Islet of Langerhans (tissue), 1 donor: ENCODE measurements around the gene MRPL46.
"Not testable (repeated sequence)": the region's sequence is repeated elsewhere in the genome, so short reads cannot be mapped to it uniquely, and the experiment has no call there.

Experiments
- FAIRE-seq: peaks from one replicate; lab custom pipeline; 2011; peaks lifted over from hg19 to GRCh38; lab: Jason Lieb, UNC

The MRPL46 gene

DNA sequence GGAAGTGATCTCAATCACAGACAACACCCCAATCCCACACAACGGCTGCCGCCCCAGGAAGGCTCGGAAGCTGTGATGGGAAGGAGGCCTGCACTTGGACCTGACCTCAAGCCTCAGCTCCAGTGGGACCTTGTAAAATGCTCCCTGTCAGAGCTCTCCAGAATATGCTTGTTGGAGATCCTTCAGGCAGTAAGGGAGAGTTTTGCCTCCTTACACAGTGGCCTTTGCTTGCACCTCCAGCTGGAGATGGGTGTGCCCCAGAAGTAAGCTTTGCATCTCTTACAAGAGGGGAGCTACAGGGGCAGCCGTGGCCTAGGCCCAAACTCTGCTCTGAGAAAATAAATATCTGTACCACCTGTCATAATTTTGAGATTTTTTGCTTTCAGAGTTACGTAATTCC lies 10.7 kb upstream of the MRPL46 start:
- FAIRE-seq = no peak

DNA sequence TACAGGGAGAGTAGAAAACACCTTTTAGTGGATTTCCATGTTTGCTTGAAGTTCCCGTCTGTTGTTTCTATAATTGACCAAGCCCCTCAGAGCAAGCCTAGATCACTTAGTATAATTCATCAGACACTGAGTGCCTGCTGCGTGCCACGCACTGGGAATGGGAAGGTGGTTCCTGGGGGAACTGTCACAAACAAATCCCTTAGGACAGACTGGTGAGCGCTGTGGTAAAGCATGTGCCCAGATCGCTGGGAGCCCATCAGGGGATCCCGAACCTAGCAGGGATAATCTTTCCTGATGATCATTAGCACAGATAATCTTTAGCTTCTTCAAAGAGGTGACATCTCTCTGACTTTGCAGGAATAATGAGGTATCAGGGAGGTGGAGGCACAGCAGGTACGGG lies 9.9 kb upstream of the MRPL46 start:
- FAIRE-seq = no peak

DNA sequence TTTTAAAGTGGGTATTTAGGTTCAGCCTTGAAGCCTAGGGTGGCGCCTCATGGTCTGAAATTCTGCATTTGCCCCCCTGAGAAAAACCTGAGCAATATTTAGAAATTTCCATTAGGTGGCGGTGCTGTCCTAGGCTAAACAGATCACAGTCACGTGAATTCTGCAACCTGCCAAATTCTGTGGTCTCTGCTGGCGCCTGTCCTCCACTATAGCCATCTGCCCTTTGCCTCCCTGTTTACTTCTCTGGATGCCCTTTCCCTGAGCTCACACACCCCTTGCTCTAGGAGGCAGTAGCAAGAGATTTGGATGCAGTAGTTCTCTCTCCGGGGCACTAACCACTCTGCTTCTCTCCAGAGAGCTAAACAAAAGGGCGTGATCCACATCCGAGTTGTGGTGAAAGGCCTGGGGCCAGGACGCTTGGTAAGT lies 9.5 kb upstream of the MRPL46 start:
- FAIRE-seq = peak; percentile 76

DNA sequence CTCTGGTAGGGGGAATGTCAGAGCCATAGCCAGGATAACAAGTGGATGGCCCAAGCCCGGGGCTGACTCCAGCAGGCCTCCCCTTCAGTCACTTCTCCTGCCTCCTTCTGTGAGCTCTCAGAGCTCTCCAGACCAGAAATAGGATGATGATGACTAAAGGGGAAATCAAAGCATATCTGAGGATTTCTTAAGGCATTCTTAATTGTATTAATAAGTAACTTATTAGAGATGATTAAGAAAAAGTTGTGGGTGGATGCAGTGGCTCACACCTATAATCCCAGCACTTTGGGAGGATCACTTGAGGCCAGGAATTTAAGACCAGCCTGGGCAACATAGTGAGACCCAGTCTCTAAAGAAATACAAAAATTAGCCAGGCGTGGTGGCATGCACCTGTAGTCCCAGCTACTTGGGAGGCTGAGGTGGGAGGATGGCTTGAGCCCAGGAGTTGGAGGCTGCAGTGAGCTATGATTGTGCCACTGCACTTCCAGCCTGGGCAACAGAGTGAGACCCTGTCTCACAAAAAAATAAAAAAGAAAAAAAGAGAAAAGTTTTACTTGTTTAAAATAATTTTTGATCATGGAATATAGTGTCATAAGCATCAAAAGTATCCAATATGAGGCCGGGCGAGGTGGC lies 6.6 kb upstream of the MRPL46 start:
- not testable (repeated sequence) for FAIRE-seq

DNA sequence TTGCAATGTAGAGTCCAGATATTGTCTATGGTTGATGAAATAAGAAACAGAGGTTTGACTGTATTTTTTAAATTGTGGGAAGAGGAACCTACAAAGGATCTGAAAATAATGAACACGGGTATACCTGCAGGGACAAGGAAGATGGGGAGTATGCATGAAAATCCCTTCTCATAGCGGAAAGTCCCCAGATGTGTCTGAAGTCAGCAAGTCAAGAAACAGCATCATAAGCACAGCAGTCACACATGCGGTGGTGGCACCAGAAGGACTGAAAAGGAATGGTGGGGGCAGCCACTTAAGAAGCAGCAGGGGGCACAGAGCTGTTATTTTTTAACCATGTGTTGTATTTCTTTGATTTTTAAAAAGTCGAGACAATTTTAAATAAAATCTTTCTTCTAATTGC lies 5.0 kb upstream of the MRPL46 start:
- FAIRE-seq = no peak

DNA sequence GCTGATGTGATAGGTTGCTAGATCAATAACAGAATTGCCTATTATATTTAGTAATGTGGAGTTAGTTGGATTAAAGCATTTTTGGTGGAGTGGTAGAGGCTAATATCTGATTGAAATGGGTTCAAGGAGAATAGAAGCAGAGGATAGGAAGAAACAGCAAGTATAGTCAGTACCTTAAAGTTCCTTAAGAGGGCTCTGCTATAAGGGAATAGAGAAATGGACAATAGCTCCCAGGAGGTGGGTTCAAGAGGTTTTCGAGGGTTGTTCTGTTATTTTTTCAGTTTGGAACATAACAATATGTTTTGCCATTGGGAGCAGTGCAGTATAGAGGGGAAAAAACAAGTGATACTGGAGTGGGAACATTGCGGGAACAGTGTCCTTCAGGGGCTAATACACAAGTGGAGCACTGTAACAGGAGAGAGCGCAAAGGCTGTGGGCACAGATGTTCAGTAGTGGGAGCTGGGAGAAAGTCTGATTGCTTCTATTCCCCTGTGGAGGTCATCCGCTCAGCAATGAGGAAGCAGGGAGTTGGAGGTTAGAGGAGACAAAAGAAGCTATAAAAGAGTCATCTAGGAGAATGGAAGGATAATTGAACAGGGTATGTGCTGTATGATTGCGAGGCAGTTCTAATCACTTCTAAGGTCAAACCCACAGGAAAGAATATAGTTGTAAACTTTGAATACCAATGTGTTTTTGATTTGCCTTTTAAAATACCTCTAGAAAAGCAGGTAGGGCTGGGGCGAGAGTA lies 3.6 kb upstream of the MRPL46 start:
- FAIRE-seq = no peak

DNA sequence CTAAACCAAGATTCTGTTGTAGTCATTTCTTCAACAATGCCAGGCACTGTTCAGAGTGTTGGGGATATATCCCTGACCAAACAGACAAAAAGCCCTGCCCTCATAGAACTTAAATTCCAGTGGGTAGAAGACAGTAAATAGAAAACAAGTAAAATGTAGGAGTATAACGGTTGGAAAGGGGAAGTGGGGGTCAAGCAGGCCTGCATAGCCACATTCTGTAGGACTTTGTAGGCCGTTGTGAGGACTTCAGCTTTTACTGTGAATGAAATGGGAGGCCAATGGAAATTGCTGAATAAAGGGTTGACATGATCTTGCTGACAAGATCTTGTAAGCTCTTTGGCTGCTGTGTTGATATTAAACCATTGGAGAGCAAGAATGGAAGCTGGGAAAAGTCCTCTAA lies 2.1 kb upstream of the MRPL46 start:
- no peak for FAIRE-seq

DNA sequence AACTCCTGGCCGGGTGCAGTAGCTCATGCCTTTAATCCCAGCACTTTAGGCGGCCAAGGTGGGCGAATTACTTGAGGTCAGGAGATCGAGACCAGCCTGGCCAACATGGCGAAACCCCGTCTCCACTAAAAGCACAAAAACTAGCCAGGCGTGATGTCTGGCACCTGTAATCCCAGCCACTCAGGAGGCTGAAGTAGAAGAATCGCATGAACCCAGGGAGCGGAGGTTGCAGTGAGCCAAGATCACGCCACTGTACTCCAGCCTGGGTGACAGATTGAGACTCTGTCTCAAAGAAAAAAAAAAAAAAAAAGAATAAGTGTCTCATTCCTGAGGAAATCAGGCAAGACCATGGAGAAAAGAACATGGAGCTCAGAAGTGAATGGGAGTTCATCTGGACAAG lies 1.5 kb upstream of the MRPL46 start:
- FAIRE-seq = not testable (repeated sequence)

DNA sequence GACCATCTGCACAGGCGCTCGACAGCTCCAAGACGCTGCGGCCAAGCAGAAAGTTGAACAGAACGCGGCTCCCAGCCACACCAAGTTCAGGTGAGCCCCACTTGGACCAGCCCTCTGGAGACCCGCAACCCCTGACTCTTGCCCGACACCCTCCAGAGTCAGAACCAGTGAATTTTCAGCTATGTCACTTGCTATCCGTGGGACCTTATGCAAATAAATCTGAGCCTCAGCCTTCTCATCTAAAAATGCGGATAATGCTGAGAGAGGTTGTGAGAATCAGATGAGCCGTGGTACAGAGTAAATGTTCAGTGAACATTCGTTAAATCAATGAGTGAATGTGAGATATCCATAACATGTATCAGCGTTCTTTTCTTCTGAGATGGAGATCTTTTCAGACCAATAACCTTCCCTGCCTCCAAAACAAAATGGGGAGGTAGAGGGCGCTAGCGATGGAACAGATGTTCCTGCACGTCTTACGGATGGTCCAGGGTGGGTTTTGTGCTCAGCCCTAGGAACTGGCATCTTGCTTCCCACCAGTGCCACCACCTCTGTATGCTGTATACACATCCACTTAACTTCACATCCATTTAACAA lies 844 bp upstream of the MRPL46 start:
- no peak for FAIRE-seq

DNA sequence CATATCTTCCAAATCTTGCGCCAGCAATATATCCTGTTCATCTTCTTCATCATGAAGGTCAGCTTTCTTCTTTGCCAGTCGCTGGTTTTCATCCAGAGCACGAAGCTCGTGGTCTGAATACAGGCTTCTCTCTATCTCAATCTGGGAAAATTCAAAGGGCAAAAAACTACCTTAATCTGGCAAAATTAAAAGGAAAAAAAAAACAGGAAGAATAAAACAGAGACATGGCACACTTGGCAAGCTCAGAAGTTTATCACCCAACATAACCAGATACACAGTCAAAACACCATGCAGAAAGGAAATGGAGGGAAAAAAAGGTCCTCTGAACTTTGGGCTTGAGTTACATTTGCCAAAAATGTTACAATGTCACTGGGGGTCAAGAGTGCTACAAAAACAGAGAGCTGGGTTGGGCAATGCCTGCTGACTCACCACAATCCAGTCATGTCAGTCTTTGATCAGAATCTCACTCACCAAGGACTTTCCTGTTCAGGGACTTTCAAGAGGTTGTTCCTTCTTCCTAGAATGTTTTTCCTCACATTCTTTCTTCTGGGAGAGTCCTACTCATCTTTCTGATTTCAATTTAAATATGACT lies 1.5 kb downstream of the MRPL46 start:
- FAIRE-seq = no peak

DNA sequence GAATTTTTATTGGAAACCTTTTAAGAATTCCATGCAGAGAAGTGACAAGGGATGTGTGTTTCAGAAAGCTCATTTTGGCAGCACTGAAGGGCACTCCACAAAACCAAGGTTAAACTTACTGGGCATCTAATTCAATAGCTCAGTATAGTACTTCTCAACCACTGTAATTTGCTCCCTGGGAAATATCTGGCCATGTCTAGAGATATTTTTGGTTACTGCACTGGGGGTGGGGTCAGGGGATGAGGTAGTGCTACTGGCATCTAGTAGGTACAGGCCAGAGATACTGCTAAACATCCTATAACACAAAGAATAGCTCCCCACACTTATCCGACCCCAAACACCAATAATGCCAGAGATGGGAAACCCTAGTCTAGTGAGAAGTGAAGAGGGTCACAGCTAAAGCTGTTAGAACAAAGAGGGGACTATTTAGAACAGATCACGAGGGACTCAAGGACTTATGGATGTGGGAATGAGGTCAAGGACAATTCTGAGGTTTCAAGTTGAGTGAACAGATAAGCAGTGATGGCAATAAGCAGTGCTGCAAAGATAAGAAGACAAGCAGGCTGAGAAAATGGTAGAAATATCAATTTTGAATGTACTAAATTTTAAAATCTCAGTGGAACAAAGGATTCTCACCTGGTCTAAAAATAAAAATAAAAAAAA lies 3.2 kb downstream of the MRPL46 start:
- no peak for FAIRE-seq

DNA sequence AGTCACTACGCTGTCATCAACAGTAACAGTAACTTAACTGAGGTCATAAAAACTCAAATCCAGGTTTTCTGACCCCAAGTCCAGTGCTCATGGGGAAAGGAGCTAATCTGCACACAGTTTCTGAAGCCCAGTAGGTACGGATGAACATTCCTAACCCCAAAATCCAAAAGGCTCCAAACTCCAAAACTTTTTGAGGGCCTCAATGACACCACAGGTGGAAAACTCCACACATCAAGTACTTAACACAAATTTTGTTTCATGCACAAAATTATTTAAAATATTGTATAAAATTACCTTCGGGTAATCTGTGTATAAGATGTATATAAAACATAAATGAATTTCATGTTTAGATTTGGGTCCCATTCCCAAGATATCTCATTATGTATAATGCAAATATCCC lies 10.5 kb downstream of the MRPL46 start:
- FAIRE-seq = no peak

DNA sequence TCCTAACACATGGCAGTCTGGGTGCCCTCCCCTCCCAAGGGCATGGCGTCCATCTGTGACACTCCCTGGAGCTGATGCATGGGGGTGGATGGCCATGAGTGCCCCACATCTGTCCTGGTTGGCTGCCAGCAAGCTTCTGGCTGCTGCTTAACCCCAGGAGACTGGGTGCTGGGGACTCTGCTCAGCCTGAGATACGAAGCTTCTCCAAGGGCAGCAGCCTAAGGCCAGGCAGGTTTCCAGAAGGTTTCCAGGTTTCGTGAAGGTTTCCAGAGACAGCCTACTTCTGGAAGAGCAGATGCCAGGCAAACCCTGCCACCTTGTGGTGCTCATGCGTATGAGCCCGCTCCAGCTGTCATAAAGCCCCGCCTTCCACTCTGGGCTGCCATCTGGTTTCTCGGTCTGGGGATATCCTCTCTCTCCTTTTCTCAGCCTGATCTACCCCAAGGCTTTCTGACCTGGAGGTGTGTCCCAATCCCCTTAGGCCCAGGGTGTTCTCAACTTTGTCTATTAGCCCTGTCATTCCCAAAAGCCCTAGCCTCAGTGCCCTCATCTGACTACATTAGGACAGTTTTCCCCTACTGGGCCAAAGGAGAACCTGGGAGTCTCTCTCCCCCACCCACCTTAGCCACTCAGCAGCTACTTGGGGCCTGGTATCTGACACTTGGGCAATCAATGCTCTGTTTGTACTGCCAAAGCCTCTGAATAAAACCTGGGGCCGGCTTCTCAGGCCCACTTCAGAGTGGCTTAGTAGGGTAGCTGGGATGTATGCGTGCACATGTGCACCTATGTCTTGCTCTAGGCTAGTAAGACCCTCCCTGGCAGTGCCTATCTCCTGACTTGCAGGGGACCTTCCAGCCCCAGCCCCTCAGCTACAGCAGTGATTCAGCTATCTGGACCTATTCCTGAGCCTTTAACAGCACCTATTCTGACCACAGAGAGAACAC lies 12.0 kb downstream of the MRPL46 start:
- FAIRE-seq = peak; percentile 13

DNA sequence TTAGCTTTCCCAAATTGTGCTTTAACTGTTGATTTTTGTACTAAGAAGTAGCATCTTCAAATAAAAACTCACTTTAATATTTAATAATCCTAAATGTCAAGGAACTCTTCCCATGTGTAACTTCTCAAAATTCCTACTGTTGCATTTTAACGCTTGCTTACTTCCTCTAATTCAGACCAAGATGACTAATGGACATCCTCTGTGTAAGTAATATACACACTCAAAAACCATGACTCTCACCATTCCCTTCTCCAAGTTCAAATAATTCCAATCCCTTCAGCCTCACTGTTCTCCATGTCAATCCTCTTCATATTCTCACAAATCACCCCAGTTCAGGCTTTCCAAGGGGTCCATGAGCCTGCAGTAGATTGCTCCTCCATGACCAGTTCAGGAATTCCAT lies 13.0 kb downstream of the MRPL46 start:
- FAIRE-seq = no peak

DNA sequence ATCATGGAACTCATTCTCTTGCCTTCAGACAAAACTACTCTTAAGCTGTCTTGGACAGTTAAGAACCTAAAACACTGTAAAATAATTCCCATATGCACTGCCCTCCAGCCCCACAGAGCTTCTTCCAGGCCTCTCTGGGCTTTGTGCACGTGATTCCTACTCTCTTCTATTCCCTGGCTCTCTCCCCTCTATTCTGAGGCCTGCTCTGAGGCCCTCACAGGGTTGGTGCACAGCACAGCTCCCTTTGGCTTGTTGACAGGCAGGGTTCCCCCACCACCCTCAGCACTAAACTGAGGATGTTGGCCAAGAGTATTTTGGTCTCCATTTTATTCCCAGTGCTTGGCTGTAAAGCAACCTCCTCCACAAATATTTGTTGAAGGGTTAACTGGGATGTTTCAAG lies 13.5 kb downstream of the MRPL46 start:
- no peak for FAIRE-seq

DNA sequence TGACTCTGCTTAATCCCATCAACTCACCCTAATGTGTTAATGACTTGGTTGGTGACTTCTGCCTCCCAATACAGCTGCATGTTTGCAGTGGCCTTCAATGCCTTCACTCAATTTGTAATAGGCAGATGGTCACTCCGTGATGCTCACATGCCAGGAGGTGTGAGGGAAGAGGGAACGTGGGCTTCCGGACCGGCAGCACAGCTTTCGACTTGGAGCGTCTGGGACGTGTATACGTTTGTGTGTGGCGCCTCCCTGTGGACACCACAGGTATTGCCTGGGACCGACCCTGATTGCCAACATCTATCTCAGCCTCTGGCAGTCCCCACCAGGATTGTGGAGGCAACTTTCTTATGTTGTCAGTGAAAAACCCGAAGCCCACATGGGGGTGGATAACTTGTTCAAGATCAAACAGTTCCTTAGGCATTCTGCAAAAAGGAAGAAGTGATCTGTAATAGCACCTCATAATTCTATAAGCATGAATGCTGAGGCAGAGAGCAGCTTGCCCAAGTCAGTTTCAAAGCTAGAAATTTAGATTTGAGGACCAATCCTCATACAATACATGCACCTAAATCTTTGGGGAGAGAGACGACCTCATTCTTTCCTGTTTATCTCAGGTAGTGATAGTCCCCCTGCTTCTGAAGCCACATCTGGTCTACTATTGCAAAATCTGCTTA lies 16.9 kb downstream of the MRPL46 start:
- no peak for FAIRE-seq

DNA sequence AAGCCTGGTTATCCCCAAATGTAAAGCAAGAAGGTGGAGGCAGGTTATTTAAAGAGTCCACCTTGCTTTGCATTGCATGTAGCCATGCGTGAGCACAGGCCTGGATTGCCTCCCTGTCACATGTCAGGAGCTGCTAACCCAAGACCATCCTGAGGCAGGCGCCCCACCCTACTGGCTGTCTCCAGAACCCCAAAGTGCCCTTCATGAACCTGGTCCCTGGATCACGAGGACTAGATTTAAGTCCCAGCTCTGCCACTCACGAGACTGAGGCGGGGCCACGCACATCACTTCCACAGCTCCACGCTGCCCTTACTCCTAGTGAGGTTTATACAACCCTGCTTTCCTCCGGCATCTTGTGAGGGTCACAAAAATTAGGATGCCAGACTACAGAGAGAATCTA lies 17.6 kb downstream of the MRPL46 start:
- no peak for FAIRE-seq

DNA sequence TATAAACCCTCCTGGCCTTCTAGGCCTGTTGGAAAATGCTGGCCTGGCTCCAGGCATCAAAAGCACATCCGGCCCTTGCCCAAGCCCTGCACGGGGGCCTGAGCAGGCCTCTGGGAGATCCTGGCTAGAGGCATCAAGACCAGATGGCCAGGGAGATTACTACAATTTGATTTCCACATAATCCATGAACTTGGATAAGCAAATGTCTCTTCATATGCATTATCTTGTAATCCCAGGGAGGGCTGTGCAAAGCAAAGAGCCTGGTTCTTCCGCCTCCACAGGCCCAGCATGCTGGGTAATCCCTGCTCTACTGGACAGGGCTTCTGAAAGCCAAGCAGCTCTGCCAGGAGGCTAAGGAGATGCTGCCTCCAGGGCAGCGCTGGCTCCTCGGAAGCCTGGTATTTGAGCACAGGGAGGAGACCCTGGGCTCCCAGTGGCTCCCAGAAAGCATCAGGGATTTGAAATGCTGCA lies 18.2 kb downstream of the MRPL46 start:
- FAIRE-seq = no peak

DNA sequence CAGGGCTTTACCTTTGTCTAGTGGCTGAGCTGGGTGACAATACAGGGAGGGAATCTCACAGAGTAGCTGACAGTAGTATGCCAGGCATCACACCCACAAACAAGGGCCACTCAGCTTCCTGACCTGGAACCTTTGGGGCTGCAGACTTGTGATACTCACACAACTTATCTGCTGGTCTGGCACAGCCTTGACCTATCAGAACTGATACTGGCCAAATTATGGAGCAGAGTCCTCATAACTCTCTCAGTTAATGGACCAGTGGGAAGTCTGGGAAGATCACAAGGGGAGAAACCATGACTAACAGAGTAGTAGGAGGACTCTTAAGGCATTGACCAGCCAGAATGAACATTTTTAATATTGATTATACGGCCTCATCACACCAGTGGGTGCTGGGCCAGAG lies 19.4 kb downstream of the MRPL46 start:
- FAIRE-seq = no peak

DNA sequence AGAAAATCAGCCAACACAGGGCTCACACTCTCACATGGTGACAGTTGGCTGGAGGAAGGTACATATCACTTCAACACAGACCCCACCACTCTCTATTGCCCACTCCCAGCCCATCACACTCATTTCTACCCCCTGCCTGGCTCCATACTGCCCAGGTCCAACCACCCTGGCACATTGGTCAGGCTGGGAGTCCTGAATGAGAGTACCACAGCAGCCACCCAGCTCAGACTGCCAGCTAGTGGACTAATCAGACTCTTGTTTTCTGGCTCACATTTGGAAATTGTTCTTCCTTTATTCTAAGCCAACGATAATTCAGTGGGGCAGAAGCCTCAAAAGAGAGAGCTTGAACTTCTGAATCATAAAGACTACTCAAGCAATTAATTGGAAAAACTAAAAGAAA lies 20.0 kb downstream of the MRPL46 start:
- no peak for FAIRE-seq
